Activated CD8-positive, alpha-beta memory T cell treated with anti-CD3 and anti-CD28 coated beads for 1 hour (primary cell): ENCODE measurements around the gene FREM3.
"Not testable (repeated sequence)": the region's sequence is repeated elsewhere in the genome, so short reads cannot be mapped to it uniquely, and the experiment has no call there.

Experiments used
- DNase-seq, 2 donors: peaks; one replicate each; pipeline ENCODE4 v3.0.0-alpha.2; 2020; ENCODE audit warnings: low read depth in 1 of 2; ENCODE audit errors: extremely low read depth in 1 of 2

The FREM3 gene

GRCh38 chr4:143586080-143586479, 114.4 kb downstream of the FREM3 start:
- DNase-seq: no peak

- no peak for DNase-seq
Observed at GRCh38 chr4:143585548-143585947, 114.9 kb downstream of the FREM3 start.

GRCh38 chr4:143581331-143581946, 119.0 kb downstream of the FREM3 start:
- no peak for DNase-seq

GRCh38 chr4:143575331-143575730, 125.1 kb downstream of the FREM3 start:
- no peak for DNase-seq

- DNase-seq: no peak
Observed at GRCh38 chr4:143564472-143564871, 136.0 kb downstream of the FREM3 start.

- no peak for DNase-seq
Observed at GRCh38 chr4:143559757-143560147, 140.7 kb downstream of the FREM3 start.

GRCh38 chr4:143558823-143559756, 141.4 kb downstream of the FREM3 start:
- DNase-seq: peak; percentile 32 to 50

GRCh38 chr4:143558286-143558685, 142.2 kb downstream of the FREM3 start:
- no peak for DNase-seq

- no peak for DNase-seq
Observed at GRCh38 chr4:143555676-143556075, 144.8 kb downstream of the FREM3 start.

GRCh38 chr4:143554728-143555597, 145.5 kb downstream of the FREM3 start:
- DNase-seq: no peak

GRCh38 chr4:143549928-143550327, 150.5 kb downstream of the FREM3 start:
- DNase-seq: no peak

GRCh38 chr4:143539670-143540023, 160.8 kb downstream of the FREM3 start:
- no peak for DNase-seq

GRCh38 chr4:143538979-143539669, 161.4 kb downstream of the FREM3 start:
- DNase-seq: no peak

GRCh38 chr4:143531788-143532491, 168.5 kb downstream of the FREM3 start:
- DNase-seq: no peak

- no peak for DNase-seq
Observed at GRCh38 chr4:143531380-143531779, 169.1 kb downstream of the FREM3 start.

- not testable (repeated sequence) for DNase-seq
Observed at GRCh38 chr4:143528046-143528445, 172.4 kb downstream of the FREM3 start.
